IPS-20b (cell line): Measurements from ENCODE around the gene RNF166.

Source experiments
- H3K27ac ChIP-seq: one replicate; pipeline ENCODE4 v1.5.1; 2013; ENCODE audit warnings: low read length
- H3K27me3 ChIP-seq: 2 replicates; pipeline ENCODE4 v1.6.1; 2013; ENCODE audit warnings: mild to moderate bottlenecking, low read length, inconsistent platforms; ENCODE audit not compliant: insufficient read depth
- H3K36me3 ChIP-seq: 2 replicates; pipeline ENCODE4 v1.6.1; 2013; ENCODE audit warnings: low read depth, mild to moderate bottlenecking, inconsistent platforms, low read length, moderate library complexity; ENCODE audit not compliant: insufficient read depth
- H3K4me1 ChIP-seq: 2 replicates; pipeline ENCODE4 v1.6.1; 2013; ENCODE audit warnings: mild to moderate bottlenecking, control low read depth, inconsistent platforms, low read length, moderate library complexity; ENCODE audit not compliant: insufficient read depth
- H3K4me3 ChIP-seq: 2 replicates; pipeline ENCODE4 v1.5.1; 2013; ENCODE audit warnings: mild to moderate bottlenecking, low read length, inconsistent platforms
- H3K9ac ChIP-seq: 2 replicates; pipeline ENCODE4 v1.6.1; 2013; ENCODE audit warnings: low read depth, mild to moderate bottlenecking, inconsistent platforms, low read length, moderate library complexity
- H3K9me3 ChIP-seq: 2 replicates; pipeline ENCODE4 v1.6.1; 2013; ENCODE audit warnings: mild to moderate bottlenecking, low read depth, low read length, inconsistent platforms; ENCODE audit not compliant: insufficient read depth

Gene RNF166, protein sequence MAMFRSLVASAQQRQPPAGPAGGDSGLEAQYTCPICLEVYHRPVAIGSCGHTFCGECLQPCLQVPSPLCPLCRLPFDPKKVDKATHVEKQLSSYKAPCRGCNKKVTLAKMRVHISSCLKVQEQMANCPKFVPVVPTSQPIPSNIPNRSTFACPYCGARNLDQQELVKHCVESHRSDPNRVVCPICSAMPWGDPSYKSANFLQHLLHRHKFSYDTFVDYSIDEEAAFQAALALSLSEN

DNA sequence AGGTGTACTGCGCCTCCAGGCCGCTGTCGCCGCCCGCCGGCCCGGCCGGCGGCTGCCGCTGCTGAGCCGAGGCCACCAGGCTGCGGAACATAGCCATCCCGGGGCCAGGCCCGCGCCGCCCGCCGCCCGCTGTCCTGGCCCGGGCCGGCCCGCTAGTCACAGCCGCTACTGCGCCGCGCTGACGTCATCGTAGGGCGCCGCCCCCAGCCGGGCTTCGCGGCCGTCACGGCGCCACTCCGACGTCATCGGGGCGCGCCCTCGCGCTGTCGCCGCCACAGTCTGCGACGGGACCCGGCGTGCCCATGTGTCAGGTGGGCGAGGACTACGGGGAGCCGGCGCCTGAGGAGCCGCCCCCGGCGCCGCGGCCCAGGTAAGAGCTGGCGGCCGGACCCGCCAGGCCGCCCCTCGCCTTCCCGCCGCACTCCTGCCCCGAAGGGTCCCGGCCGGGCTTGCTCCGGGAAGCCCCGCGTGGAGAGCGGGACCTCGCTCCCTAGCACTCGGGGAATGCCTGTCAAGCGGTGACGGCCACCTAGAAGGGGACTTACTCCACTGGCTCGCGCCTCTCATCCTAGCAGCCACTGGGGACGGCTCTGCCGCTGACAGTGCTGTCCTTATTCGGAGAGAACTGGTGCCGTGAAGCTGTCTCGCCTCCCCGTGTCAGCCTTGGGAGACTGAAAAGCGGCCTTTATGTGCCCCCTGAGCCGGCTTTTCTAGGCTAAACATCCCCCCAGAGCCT lies at the start of gene RNF166, which contains the start of gene CTU2:
RNF166 (minus strand) TSS at position 180 of the 736 bp plus-strand sequence; CDS start at position 97, 83 bp downstream.
CTU2 (plus strand) TSS at position 275 of the 736 bp plus-strand sequence; CDS start at position 303, 28 bp downstream.
- Histone ChIP-seq H3K4me1 (0 out of 2 replicates have a peak, but pooled peaks cover 6% of the 10 kb centered on the region), H3K9ac (peak within 1 kb of the TSS; percentile 85), H3K36me3 (no peaks in the 10 kb centered on the region), H3K27ac (no peak within 1 kb of the TSS), H3K27me3 (no peaks in the 10 kb centered on the region), H3K4me3 (peak within 1 kb of the TSS; percentile 97), H3K9me3 (no peaks in the 10 kb centered on the region)

DNA sequence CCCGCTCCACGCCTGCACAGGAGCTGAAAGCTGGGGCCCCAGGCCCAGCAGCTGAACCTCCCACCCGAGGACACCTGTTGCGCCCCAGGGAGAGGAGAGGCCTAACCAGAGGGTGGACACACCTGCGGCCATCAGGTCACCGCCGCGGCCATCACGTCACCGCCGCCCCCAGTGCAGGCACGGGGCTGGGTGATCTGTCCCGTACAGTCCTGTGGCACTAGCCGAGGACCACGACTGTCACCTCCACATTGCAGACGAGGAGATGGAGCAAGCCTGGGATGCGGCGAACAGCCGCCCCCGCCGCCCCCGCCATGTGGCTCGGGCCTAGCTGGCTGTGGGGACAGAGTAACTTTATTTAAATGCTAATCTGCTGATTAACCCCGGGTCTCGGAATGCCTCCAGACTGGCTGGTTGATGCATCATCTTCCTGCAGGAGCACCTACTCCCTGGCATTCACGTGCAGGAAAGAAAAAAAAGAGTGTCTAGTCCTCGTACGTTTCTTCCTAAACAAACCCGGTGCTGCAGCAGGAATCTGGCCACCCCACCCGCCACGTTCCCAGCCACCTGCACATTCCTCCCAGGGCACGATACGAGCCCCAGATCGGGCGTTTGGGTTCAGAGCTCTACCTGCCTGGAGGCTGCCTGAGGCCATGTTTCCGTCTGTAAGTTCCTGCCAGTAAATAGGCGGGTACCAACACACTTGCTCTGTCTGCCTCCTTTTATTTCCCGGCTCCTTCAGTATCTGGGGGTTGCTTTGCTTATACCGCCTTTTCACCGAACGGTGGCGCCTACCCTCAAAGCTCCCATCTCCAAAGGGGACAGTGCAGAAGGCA lies 48.9 kb upstream of the RNF166 start:
- Histone ChIP-seq H3K36me3 (no peaks in the 10 kb centered on the region), H3K4me1 (peaks cover 14% of the 10 kb centered on the region; the same call in 1 of the 2 replicates), H3K27me3 (no peaks in the 10 kb centered on the region), H3K4me3 (peak overlapping the region; percentile 33; the same call in 1 of the 2 replicates), H3K27ac (peak overlapping the region; percentile 87), H3K9ac (peak overlapping the region; percentile 53; the same call in 1 of the 2 replicates), H3K9me3 (no peaks in the 10 kb centered on the region)

DNA sequence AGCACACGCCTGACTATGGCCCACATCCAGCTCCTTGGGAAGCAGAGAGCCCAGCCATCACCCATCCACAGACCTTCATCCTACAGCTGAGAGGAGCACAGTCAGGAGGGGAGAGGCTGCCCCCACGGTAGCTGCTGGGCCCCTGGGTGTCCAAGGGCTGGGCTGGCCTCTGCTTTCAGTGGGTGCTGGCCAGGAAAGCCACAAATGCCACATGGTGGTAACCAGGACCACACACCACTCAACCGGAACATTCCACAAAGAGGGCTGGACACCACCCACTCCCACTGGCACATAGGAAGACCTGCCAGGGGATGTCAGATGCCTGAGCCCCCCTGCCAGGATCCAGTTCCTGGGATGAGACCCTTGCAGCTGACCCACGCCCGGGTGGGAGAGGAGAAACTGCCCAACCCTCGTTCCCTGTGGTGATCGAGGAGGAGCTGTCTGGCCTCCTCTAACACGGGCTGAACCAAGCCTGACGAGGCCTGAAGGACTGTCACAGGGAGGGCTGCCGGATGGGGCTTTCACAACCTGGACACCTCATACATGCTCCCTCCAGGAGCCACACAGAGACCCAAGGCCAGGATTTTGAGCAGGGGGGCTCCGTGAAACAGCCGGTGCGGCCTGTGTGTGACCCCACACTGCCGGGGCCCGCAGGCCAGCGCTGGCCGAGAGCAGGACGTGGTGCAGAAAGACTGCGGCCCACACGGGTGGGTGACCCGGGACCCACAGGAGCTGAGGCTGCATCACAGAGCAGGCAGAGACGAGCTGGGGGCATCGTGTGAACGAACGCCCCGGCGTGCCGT lies 48.1 kb upstream of the RNF166 start:
- Histone ChIP-seq H3K27me3 (no peaks in the 10 kb centered on the region), H3K9ac (no peak overlapping the region), H3K27ac (no peak overlapping the region), H3K4me1 (peaks cover 9% of the 10 kb centered on the region; the same call in 1 of the 2 replicates), H3K4me3 (no peak overlapping the region), H3K36me3 (no peaks in the 10 kb centered on the region), H3K9me3 (no peaks in the 10 kb centered on the region)

DNA sequence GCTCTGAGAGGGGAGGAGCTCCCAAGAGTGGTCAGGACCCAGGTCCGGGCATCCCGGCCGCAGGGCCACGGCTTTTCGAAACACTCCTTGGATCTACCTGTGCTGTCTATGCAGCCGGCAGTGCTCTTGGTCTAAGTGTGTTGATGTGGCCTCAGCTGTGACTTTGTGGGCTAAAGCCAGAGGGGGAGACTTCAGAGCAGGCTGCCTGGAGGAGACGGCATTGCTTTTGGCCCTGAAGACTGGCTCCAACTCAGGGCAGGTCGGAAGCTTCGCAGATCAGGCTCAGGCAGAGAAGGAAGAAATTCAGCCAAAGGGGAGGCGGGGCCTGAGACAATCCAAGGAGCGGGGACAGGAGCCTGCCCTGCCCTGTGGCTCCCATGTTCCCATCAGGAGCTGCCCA lies 47.4 kb upstream of the RNF166 start:
- H3K4me1 ChIP-seq: peaks cover 4% of the 10 kb centered on the region; the same call in 1 of the 2 replicates
- no peaks in the 10 kb centered on the region for H3K36me3 ChIP-seq
- no peak overlapping the region for H3K27ac ChIP-seq
- H3K27me3 ChIP-seq: no peaks in the 10 kb centered on the region
- no peak overlapping the region for H3K4me3 ChIP-seq
- H3K9me3 ChIP-seq: no peaks in the 10 kb centered on the region
- no peak overlapping the region for H3K9ac ChIP-seq

DNA sequence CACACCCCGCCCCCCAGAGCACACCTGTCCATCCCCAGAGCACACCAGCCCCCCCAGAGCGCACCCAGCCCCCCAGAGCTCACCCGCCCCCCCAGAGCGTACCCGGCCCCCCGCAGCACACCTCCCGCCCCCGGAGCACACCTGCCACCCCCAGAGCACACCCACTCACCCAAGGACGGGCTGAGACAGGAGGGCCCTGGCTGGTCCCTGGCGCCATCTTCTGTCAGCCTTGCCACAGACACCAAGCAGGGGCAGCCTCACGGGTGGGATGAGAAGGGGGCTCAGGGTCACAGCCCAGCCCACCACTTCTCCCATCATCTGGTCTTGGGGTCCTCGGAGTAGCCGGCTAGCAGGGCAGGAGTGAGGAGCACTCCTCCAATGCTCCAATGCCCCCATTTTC lies 47.0 kb upstream of the RNF166 start:
- Histone ChIP-seq H3K9ac (no peak overlapping the region), H3K9me3 (no peaks in the 10 kb centered on the region), H3K4me1 (peaks cover 4% of the 10 kb centered on the region; the same call in 1 of the 2 replicates), H3K36me3 (no peaks in the 10 kb centered on the region), H3K27ac (no peak overlapping the region), H3K27me3 (no peaks in the 10 kb centered on the region), H3K4me3 (no peak overlapping the region)

DNA sequence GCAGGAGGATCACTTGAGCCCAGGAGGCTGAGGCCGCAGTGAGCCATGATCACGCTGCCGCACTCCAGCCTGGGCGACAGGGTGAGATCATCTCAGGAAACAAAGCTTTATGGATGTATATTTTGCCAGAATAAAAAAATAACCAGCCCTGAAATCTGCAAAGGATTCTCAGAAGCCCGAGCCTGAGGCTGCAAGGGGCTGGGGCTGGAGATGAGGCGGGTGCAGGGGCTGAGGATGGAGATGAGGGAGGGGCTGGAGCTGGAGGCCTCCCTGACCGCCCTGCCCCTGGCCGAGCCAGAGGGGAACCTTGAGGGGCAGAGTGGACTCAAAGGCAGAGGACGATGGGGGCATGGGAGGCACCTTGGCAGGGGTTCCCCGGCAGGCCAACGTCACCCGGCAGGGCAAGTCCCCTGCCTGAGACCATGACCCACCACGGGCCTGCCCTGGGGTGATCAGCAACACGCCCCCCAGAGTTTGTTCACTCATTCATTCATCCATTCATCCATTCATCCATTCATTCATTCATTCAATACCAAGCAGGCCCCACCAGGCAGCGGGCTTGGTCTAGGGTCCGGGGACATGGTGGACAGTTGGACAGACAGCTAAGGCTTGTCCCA lies 46.3 kb upstream of the RNF166 start:
- Histone ChIP-seq H3K4me1 (peaks cover 4% of the 10 kb centered on the region; the same call in 1 of the 2 replicates), H3K9me3 (no peaks in the 10 kb centered on the region), H3K9ac (no peak overlapping the region), H3K27me3 (no peaks in the 10 kb centered on the region), H3K36me3 (no peaks in the 10 kb centered on the region), H3K27ac (no peak overlapping the region), H3K4me3 (no peak overlapping the region)

DNA sequence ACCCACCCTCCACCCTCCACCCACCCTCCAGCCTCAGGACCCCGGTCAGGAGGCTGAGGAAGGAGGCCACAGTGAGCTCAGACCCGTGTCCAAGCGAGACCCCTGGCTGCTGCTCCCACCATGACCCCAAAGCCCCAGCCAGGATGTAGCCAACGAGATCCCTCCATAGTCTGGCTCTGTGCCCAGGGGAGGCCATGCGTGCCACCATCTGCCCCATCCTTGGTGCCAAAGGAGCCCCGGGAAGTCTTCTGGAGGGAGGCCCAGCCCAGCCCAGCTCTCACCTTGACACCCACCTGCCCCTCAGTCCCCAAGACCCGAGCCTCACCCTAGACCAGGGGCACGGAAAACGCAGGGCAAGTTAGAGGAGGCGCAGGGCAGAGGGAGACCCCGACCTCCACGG lies 44.6 kb upstream of the RNF166 start:
- H3K27me3 ChIP-seq: no peaks in the 10 kb centered on the region
- H3K4me3 ChIP-seq: no peak overlapping the region
- no peak overlapping the region for H3K9ac ChIP-seq
- H3K27ac ChIP-seq: no peak overlapping the region
- no peaks in the 10 kb centered on the region for H3K9me3 ChIP-seq
- H3K36me3 ChIP-seq: no peaks in the 10 kb centered on the region
- peaks cover 4% of the 10 kb centered on the region; the same call in 1 of the 2 replicates for H3K4me1 ChIP-seq

DNA sequence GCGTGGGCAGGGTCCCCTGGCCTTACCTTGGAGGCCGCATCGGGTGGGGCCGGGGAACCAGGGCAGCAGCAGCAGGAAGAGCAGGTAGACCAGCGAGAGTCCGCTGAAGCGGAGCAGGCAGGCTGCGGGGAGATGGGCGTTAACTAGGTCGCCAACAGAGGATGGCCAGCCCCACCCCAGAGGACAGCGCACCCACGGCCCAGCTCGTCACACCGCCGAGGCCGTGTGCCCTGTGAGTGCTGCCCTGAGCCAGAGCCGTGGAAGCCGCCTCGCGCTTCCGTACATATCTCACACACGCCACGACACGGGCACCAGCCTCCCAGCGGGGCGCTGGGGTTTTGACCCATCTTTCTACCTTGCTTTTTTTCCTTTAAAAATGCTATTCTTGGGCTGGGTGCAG lies 43.1 kb upstream of the RNF166 start:
- H3K27me3 ChIP-seq: no peaks in the 10 kb centered on the region
- H3K27ac ChIP-seq: no peak overlapping the region
- H3K9ac ChIP-seq: no peak overlapping the region
- H3K36me3 ChIP-seq: no peaks in the 10 kb centered on the region
- H3K4me3 ChIP-seq: no peak overlapping the region
- H3K9me3 ChIP-seq: no peaks in the 10 kb centered on the region
- H3K4me1 ChIP-seq: no peaks in the 10 kb centered on the region

DNA sequence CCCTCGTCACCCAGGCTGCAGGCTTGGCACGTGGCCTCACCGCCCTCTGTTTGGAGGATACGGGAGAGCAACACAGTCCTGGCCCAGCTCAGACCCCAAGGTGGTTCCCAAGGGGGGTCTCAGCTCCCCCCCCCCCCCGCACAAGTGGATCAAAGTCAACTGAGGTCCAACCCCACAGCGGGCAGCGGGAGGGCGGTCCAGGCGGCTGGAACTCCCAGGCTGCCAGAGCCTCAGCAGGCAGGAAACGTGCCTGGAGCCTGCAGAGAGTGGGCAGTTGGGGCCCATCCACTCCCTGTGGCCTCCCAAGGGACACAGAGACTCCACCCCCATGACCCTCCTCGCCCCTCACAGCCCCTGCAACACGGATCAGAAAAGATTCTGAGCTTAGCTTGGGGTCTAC lies 42.2 kb upstream of the RNF166 start:
- no peaks in the 10 kb centered on the region for H3K9me3 ChIP-seq
- no peaks in the 10 kb centered on the region for H3K4me1 ChIP-seq
- no peak overlapping the region for H3K4me3 ChIP-seq
- H3K9ac ChIP-seq: no peak overlapping the region
- no peaks in the 10 kb centered on the region for H3K27me3 ChIP-seq
- H3K36me3 ChIP-seq: no peaks in the 10 kb centered on the region
- H3K27ac ChIP-seq: no peak overlapping the region

DNA sequence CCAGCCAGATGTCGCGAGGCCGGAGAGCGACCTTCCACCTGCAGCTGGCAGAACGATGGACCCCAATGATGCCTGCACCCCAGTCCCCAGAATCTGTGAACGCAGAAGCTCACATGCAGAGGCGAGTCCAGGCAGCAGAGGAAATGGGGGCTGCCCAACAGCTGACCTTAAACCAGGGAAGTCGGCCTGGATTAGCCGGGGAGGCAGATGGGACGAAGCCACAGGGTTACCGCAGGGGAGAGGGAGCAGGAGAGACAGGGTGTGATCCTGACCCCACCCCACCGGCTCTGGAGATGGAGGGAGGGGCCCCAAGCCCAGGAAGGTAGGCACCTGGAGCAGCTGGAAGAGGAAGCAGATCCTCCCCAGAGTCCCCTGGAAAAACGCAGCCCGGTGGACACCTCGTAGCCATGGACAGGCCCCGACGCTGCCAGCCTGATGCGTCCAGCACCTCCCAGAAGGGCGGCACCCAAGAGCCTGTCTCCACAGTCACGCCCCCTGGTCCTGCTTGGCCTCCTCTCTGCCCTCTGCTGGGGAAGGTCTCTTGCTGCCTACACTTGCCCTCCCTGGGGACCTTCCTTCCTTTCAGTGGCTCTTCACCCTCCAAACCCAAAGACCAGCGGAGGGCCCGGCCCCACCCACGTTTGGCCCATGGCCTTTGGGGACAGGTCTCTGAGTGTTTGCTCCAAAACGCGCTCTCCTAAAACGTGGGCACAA lies 41.5 kb upstream of the RNF166 start:
- H3K4me3 ChIP-seq: no peak overlapping the region
- H3K27me3 ChIP-seq: no peaks in the 10 kb centered on the region
- H3K36me3 ChIP-seq: no peaks in the 10 kb centered on the region
- no peaks in the 10 kb centered on the region for H3K9me3 ChIP-seq
- no peak overlapping the region for H3K9ac ChIP-seq
- no peaks in the 10 kb centered on the region for H3K4me1 ChIP-seq
- no peak overlapping the region for H3K27ac ChIP-seq
